GM18951 (cell line): Measurements from ENCODE around the gene IGF1R.
"Not testable (repeated sequence)": the region's sequence is repeated elsewhere in the genome, so short reads cannot be mapped to it uniquely, and the experiment has no call there.

Experiments
- POLR2A ChIP-seq: IDR thresholded peaks from 4 replicates; pipeline ENCODE4 v1.6.1; 2011; ENCODE audit warnings: mild to moderate bottlenecking; ENCODE audit not compliant: insufficient read length, insufficient read depth; ENCODE audit errors: extremely low read depth
- in situ Hi-C: fragments of 300-500 bp; cut with MboI; formaldehyde crosslinking; loops from one replicate; pipeline ENCODE4 v1.12.0; 2022; ENCODE audit warnings: low sequenced_read_pairs, mixed read lengths, inconsistent platforms; ENCODE audit not compliant: unreplicated experiment

Gene IGF1R

DNA sequence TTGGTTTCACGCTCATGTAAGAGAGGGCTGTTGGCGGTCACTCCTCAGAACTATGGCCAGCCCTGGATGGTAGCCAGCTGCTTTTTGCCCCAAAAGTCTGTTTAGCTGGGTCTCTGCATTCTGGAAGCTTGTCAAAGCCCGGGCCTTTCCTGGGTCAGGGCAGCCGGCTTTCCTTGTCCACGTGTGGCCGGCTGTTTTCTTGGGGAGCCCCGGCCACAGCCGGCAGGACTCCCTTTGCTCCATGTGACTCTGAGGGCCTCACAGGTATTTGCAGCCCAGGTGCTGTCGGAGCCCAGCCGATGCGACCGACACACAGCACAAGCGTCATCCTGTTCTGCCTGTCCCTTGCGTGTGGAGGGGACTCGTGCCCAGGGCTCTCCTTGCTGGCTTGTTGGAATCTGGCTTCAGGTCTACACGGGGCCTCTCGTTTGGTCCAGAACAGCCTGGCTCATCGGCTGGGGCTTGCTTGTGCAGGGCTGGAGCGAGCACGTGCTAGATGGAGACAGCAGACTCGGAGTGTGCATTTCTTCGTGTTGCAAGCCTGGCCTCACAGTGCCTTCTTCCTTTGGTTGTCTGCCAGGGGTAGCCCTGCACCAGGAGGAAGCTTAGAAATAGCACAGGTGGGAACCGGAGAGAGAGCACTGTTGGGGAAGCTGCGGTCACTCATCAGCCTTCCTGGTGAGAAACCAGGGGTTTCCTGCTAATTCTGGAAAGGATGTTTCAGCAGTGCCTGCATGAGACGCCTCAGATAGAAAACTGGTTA lies 307.8 kb downstream of the IGF1R start:
- in situ Hi-C loops = no loop called here
- no peak for TF ChIP-seq POLR2A

DNA sequence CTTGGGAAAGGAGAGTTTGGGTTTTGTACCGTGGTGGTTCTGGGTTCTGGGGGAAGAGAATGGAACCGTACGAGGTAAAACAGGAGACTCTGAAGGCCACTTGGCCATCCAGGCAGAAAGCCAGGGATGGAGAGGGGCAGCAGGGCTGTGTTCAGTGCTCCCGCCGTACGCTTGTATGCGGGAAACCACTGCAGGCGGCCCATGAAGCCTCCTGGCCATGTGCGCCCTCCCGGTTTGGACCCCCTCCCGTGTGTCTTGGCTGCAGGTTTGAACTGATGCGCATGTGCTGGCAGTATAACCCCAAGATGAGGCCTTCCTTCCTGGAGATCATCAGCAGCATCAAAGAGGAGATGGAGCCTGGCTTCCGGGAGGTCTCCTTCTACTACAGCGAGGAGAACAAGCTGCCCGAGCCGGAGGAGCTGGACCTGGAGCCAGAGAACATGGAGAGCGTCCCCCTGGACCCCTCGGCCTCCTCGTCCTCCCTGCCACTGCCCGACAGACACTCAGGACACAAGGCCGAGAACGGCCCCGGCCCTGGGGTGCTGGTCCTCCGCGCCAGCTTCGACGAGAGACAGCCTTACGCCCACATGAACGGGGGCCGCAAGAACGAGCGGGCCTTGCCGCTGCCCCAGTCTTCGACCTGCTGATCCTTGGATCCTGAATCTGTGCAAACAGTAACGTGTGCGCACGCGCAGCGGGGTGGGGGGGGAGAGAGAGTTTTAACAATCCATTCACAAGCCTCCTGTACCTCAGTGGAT lies 308.6 kb downstream of the IGF1R start:
- in situ Hi-C loops = no loop called here
- no peak for TF ChIP-seq POLR2A

DNA sequence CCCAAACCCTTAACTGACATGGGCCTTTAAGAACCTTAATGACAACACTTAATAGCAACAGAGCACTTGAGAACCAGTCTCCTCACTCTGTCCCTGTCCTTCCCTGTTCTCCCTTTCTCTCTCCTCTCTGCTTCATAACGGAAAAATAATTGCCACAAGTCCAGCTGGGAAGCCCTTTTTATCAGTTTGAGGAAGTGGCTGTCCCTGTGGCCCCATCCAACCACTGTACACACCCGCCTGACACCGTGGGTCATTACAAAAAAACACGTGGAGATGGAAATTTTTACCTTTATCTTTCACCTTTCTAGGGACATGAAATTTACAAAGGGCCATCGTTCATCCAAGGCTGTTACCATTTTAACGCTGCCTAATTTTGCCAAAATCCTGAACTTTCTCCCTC lies 309.3 kb downstream of the IGF1R start:
- TF ChIP-seq POLR2A = no peak
- in situ Hi-C loops = no loop called here

DNA sequence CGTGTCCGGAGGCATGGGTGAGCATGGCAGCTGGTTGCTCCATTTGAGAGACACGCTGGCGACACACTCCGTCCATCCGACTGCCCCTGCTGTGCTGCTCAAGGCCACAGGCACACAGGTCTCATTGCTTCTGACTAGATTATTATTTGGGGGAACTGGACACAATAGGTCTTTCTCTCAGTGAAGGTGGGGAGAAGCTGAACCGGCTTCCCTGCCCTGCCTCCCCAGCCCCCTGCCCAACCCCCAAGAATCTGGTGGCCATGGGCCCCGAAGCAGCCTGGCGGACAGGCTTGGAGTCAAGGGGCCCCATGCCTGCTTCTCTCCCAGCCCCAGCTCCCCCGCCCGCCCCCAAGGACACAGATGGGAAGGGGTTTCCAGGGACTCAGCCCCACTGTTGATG lies 309.7 kb downstream of the IGF1R start:
- no peak for TF ChIP-seq POLR2A
- in situ Hi-C loops = no loop called here

DNA sequence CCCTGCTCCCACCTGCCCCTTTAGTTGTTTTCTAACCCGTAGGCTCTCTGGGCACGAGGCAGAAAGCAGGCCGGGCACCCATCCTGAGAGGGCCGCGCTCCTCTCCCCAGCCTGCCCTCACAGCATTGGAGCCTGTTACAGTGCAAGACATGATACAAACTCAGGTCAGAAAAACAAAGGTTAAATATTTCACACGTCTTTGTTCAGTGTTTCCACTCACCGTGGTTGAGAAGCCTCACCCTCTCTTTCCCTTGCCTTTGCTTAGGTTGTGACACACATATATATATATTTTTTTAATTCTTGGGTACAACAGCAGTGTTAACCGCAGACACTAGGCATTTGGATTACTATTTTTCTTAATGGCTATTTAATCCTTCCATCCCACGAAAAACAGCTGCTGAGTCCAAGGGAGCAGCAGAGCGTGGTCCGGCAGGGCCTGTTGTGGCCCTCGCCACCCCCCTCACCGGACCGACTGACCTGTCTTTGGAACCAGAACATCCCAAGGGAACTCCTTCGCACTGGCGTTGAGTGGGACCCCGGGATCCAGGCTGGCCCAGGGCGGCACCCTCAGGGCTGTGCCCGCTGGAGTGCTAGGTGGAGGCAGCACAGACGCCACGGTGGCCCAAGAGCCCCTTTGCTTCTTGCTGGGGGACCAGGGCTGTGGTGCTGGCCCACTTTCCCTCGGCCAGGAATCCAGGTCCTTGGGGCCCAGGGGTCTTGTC lies 310.7 kb downstream of the IGF1R start:
- TF ChIP-seq POLR2A = no peak
- in situ Hi-C loops = no loop called here

DNA sequence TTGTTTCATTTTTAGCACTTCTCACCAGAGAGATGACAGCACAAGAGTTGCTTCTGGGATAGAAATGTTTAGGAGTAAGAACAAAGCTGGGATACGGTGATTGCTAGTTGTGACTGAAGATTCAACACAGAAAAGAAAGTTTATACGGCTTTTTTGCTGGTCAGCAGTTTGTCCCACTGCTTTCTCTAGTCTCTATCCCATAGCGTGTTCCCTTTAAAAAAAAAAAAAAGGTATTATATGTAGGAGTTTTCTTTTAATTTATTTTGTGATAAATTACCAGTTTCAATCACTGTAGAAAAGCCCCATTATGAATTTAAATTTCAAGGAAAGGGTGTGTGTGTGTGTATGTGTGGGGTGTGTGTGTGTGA lies 311.3 kb downstream of the IGF1R start:
- in situ Hi-C loops = no loop called here
- no peak for TF ChIP-seq POLR2A

DNA sequence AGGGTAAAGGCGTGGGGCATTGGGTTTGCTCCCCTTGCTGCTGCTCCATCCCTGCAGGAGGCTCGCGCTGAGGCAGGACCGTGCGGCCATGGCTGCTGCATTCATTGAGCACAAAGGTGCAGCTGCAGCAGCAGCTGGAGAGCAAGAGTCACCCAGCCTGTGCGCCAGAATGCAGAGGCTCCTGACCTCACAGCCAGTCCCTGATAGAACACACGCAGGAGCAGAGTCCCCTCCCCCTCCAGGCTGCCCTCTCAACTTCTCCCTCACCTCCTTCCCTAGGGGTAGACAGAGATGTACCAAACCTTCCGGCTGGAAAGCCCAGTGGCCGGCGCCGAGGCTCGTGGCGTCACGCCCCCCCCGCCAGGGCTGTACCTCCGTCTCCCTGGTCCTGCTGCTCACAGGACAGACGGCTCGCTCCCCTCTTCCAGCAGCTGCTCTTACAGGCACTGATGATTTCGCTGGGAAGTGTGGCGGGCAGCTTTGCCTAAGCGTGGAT lies 312.3 kb downstream of the IGF1R start:
- in situ Hi-C loops = no loop called here
- no peak for TF ChIP-seq POLR2A

DNA sequence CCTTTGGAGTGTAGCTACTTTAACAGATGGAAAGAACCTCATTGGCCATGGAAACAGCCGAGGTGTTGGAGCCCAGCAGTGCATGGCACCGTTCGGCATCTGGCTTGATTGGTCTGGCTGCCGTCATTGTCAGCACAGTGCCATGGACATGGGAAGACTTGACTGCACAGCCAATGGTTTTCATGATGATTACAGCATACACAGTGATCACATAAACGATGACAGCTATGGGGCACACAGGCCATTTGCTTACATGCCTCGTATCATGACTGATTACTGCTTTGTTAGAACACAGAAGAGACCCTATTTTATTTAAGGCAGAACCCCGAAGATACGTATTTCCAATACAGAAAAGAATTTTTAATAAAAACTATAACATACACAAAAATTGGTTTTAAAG lies 315.1 kb downstream of the IGF1R start:
- in situ Hi-C loops = no loop called here
- no peak for TF ChIP-seq POLR2A

DNA sequence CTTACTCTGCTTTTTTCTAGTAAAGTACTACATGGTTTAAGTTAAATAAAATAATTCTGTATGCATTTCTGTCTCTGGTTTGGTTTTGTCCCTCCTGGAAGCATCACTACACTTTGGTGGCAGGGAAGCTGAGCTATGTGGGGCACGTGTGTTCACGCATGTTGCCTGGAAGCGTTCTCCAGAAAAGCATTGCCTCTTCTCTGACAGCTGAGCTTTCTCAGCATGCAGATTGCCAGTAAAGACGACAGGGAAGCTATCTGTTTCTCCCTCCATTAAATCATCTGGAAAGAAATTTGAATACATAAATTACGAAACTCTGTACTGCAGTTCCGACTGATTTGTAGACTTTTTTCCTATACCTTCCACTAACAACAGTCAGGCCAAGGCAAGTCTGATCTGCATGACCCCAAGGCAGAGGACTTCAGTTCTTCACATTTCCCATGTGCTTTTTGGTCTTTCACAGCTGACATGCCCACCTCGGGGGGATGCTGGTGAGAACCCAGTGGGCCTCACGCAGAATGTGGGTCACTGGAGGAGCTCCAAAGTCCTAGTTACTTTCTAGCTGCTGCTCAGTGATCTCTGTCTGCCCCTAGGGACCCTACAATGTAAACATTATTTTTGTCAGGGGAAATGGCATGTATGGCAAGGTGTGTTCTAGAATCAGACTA lies 316.3 kb downstream of the IGF1R start:
- in situ Hi-C loops = no loop called here
- TF ChIP-seq POLR2A = no peak

DNA sequence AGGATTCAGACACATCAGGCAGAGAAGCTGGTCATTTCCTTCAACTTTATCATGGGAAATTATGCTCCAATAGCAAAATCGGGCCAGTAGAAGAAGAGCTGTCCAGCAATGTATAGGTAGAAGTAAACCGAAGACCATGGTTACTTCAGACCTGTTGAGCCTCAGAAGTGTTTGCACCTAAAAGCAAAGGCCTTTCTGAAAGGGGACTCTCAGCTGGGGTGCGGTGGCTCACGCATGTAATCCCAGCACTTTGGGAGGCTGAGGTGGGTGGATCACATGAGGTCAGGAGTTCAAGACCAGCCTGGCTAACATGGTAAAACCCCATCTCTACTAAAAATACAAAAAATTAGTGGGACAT lies 316.8 kb downstream of the IGF1R start:
- in situ Hi-C loops = not testable (repeated sequence)

DNA sequence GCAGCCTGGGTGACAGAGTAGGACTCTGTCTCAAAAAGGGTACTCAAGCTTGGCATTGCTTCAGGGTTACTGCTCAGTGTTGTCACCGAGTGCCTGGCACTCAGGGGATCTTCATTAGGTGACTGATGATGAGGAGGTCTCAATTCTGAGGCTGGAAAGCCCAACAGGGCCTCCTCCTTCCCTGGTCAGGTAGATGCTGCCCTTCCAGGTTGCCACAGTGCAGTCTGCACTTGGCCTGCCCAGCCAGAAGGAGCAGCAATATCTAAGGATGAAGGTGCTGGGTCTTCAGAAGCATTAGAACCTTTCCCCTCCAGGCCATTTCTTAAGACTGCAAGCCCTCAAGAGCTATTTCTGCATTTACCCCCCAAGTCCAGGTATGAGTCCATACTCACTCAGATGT lies 317.3 kb downstream of the IGF1R start:
- in situ Hi-C loops = no loop called here
- no peak for TF ChIP-seq POLR2A

DNA sequence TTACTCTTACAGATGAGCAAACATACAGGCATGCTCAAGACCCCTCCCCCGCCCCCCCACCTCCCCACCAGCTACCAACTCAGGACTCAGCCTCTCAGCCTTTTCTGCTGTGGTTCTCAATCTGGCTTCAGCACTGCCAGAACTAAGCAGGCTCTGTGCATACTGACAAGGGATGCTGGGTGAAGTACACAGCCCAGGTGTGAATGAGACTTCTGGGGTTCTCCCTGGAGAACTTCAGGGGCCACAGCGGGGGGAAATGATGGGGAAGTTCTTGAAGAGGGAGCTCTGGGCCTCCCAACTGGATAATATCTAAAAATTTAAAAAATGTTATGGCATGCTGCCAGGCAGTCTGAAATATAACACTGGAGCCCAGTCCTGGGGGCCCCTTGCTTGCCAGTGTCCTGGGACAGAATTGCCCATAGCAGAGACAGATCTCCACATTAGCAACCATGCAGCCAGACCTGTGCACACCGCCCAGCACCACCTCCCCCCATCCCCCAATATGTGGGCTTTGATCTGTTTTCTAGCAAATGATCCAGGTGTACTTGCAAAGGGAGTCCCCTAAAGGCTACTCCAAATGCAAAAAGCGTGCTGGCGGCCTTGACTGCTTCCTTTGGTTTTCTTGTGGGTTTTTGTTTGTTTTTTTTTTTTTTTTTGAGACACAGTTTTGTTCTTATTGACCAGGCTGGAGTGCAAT lies 317.9 kb downstream of the IGF1R start:
- TF ChIP-seq POLR2A = no peak
- in situ Hi-C loops = no loop called here

DNA sequence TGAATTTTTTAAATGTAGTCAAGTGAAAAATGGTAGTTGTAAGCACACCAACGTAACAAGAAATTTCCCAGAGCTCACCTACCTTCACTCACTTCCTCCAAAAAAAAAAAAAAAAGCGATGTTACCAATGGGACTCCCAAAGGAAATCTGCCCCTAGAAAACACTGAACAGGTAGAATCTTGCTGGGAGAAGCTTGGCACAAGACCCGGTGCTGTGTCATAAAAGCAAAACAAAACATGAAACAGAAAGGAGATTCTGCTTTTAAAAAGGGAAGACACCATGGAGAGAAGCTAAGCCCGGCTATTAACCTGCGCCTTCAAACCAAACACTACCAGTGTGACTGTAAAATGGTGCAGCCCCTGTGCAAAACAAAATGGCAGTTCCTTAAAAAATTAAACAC lies 318.8 kb downstream of the IGF1R start:
- in situ Hi-C loops = no loop called here
- no peak for TF ChIP-seq POLR2A
